OCI-LY3 (cell line): ENCODE results near the gene GAGE13.

Experiments used
- EZH2phosphoT487 ChIP-seq: fragments of 200-600 bp; shearing (Covaris generic); IDR thresholded peaks from 2 replicates; pipeline ENCODE4 v1.6.1; 2018; ENCODE audit warnings: antibody characterized with exemption, mixed run types, low read depth
- TF ChIP-seq, protein P1 (sequence below): fragments of 200-600, 300-600 bp; sonication (generic); IDR thresholded peaks from 2 replicates; pipeline ENCODE4 v1.5.1; 2014; ENCODE audit warnings: antibody characterized with exemption, low read length, low read depth

DNA sequence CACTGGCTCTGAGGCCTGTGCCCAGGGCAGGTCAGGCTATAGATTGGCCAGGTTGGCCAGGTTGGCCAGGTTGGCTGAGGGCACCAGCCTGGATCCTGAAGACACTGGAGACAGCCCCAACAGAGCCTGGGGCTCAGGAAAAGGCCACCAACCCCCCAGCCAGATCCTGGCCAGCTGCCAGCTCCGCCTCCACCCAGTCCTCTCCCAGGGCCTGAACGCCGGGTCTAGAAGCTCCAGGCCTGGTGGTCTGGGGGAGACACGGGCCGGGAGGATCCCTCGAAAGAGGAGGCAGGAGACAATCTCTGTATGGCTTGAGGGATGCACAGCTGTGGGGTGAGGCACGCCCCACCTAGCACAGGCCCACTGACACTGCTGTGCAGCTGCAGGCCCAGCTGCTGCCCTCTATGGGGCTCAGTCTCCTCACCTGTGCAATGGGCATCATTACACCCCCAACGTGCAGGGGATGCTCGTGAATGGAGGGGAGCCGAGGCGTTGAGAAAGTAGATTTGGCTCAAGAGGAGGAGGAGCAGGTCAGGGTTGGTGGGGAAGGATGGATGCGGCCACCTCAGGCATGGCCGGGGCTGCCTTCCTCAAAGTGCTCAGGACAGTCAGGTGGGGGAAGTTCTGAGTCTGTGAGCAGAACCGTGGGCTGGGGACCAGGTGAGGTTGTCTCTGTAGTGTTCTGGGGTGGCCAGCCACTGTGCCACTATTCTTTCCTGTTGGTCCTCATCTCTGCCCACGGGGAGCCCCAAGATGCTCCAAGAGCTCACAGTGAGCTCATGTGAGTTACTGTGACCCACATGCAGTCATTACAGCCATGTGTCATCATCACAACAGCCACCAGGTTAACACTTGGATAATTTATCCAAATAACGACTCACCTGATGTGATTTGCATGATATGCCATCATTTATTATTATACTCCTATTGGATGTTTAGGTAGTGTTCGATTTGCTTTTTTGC, 38.7 kb upstream of the GAGE13 start:
- TF ChIP-seq, protein P1, sequence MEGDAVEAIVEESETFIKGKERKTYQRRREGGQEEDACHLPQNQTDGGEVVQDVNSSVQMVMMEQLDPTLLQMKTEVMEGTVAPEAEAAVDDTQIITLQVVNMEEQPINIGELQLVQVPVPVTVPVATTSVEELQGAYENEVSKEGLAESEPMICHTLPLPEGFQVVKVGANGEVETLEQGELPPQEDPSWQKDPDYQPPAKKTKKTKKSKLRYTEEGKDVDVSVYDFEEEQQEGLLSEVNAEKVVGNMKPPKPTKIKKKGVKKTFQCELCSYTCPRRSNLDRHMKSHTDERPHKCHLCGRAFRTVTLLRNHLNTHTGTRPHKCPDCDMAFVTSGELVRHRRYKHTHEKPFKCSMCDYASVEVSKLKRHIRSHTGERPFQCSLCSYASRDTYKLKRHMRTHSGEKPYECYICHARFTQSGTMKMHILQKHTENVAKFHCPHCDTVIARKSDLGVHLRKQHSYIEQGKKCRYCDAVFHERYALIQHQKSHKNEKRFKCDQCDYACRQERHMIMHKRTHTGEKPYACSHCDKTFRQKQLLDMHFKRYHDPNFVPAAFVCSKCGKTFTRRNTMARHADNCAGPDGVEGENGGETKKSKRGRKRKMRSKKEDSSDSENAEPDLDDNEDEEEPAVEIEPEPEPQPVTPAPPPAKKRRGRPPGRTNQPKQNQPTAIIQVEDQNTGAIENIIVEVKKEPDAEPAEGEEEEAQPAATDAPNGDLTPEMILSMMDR: no peak
- TF ChIP-seq EZH2phosphoT487: no peak
